CD14-positive monocyte (primary cell): ENCODE results near the gene RAB14. TPM values are rescaled to one million over a fixed set of nuclear protein-coding genes. Genes with fewer than 3 reads are reported as not detected.

Experiments used
- DNase-seq, 3 donors: peaks; one replicate each; pipeline ENCODE4 v3.0.0-alpha.2; 2011 to 2022
- H2AFZ ChIP-seq: 2 replicates; pipeline ENCODE4 v1.6.0; 2012; ENCODE audit warnings: mild to moderate bottlenecking, low read depth, low read length, inconsistent platforms; ENCODE audit not compliant: insufficient read depth, poor library complexity, severe bottlenecking
- H3K27ac ChIP-seq, 2 donors: 1 replicate in 1 of 2; 2 replicates in 1 of 2; pipeline ENCODE4 v1.5.1; 2012 to 2013; ENCODE audit warnings: low read length in 2 of 2, control low read depth in 1 of 2, inconsistent platforms in 1 of 2, low read depth in 1 of 2, mild to moderate bottlenecking in 1 of 2
- H3K27me3 ChIP-seq, 2 donors: one replicate each; pipeline versions ENCODE4 v1.6.0 to v1.6.1; 2011 to 2013; ENCODE audit warnings: low read length in 2 of 2; ENCODE audit not compliant: control insufficient read depth in 2 of 2, insufficient read depth in 2 of 2
- H3K36me3 ChIP-seq, 2 donors: replicated peaks in 1 of 2; 1 replicate in 1 of 2; 2 replicates in 1 of 2; pipeline versions ENCODE4 v1.5.1 to v1.6.1; 2012 to 2013; ENCODE audit warnings: low read length in 2 of 2, control low read depth in 1 of 2, inconsistent platforms in 1 of 2, mild to moderate bottlenecking in 1 of 2; ENCODE audit not compliant: insufficient read depth in 2 of 2, control insufficient read depth in 1 of 2
- H3K4me1 ChIP-seq, 2 donors: 1 replicate in 1 of 2; 2 replicates in 1 of 2; pipeline versions ENCODE4 v1.5.1 to v1.6.1; 2012 to 2013; ENCODE audit warnings: low read length in 2 of 2, control low read depth in 1 of 2, inconsistent platforms in 1 of 2, mild to moderate bottlenecking in 1 of 2, moderate library complexity in 1 of 2; ENCODE audit not compliant: insufficient read depth in 2 of 2, control insufficient read depth in 1 of 2
- H3K4me2 ChIP-seq: replicated peaks from 2 replicates; pipeline ENCODE3; 2012; ENCODE audit warnings: low read length, moderate library complexity, mild to moderate bottlenecking; ENCODE audit not compliant: poor library complexity, severe bottlenecking; ENCODE audit errors: extremely low read depth
- H3K4me3 ChIP-seq, 3 experiments: fragments of 200-600 bp in 1 of 3; sonication (generic) in 1 of 3; replicated peaks in 1 of 3; 1 replicate in 2 of 3; 2 replicates in 1 of 3; pipeline ENCODE4 v1.5.1; 2011 to 2013; ENCODE audit warnings: low read length in 3 of 3, mild to moderate bottlenecking in 3 of 3, control low read depth in 2 of 3, low read depth in 2 of 3, inconsistent platforms in 1 of 3, moderate library complexity in 1 of 3
- H3K79me2 ChIP-seq: 2 replicates; pipeline ENCODE4 v1.6.0; 2012; ENCODE audit warnings: mild to moderate bottlenecking, control low read depth, inconsistent platforms, low read length, moderate library complexity; ENCODE audit not compliant: insufficient read depth
- H3K9ac ChIP-seq: 2 replicates; pipeline ENCODE4 v1.6.0; 2017; ENCODE audit warnings: low read length, mild to moderate bottlenecking; ENCODE audit not compliant: insufficient read depth, poor library complexity, severe bottlenecking
- H3K9me3 ChIP-seq, 2 donors: replicated peaks in 1 of 2; 1 replicate in 1 of 2; 2 replicates in 1 of 2; pipeline versions ENCODE4 v1.5.1 to v1.6.1; 2012 to 2013; ENCODE audit warnings: low read length in 2 of 2, control low read depth in 1 of 2; ENCODE audit not compliant: control insufficient read depth in 1 of 2, insufficient read depth in 1 of 2
- H4K20me1 ChIP-seq: 2 replicates; pipeline ENCODE4 v1.6.0; 2012; ENCODE audit warnings: mild to moderate bottlenecking, low read length, control low read depth, moderate library complexity; ENCODE audit not compliant: insufficient read depth
- H3K27ac Mint-ChIP-seq, 7 donors: one replicate each; pipeline ENCODE4 v1.8.0; 2020; ENCODE audit warnings: mild to moderate bottlenecking in 7 of 7, mixed read lengths in 7 of 7, moderate library complexity in 6 of 7, inconsistent platforms in 2 of 7
- H3K27me3 Mint-ChIP-seq, 3 donors: one replicate each; pipeline ENCODE4 v1.8.0; 2021 to 2022; ENCODE audit warnings: low read depth in 3 of 3, mild to moderate bottlenecking in 3 of 3, mixed read lengths in 3 of 3, moderate library complexity in 3 of 3, inconsistent platforms in 1 of 3
- H3K36me3 Mint-ChIP-seq, 2 donors: one replicate each; pipeline ENCODE4 v1.8.0; 2020; ENCODE audit warnings: mixed read lengths in 2 of 2, inconsistent platforms in 1 of 2, mild to moderate bottlenecking in 1 of 2
- H3K4me1 Mint-ChIP-seq: one replicate; pipeline ENCODE4 v1.8.0; 2020; ENCODE audit warnings: mild to moderate bottlenecking, mixed read lengths
- H3K4me3 Mint-ChIP-seq, 2 donors: one replicate each; pipeline ENCODE4 v1.8.0; 2020; ENCODE audit warnings: mild to moderate bottlenecking in 2 of 2, mixed read lengths in 2 of 2, moderate library complexity in 1 of 2
- H3K9me3 Mint-ChIP-seq, 7 donors: one replicate each; pipeline ENCODE4 v1.8.0; 2020 to 2022; ENCODE audit warnings: mixed read lengths in 7 of 7, mild to moderate bottlenecking in 6 of 7, moderate library complexity in 6 of 7, inconsistent platforms in 2 of 7
- CTCF ChIP-seq: fragments of 200-600 bp; IDR thresholded peaks from one replicate; pipeline ENCODE4 v1.8.0; 2022; ENCODE audit warnings: antibody characterized with exemption, mild to moderate bottlenecking
- WGBS: methylation state at CpG from one replicate; pipeline ENCODE4 v1.1.5; 2013; ENCODE audit warnings: missing lambda C conversion rate; ENCODE audit not compliant: insufficient coverage; 5-methylcytosine and 5-hydroxymethylcytosine counted together
- intact Hi-C, 2 donors: fragments of 100-400 bp; cut with micrococcal nuclease; formaldehyde crosslinking; loops; one replicate each; pipeline versions ENCODE4 v1.15.0 to v1.15.1; 2023
- polyA plus RNA-seq, 3 donors: library from polyadenylated mRNA; depleted of rRNA in 1 of 3; unstranded in 2 of 3; stranded (reverse) in 1 of 3; fragments of 300-500 nt in 2 of 3; fragments of >200 nt in 1 of 3; fragmentation: Illumina TruSeq in 2 of 3; gene quantifications; 1 replicate in 2 of 3; 2 replicates in 1 of 3; pipeline ENCODE4 v1.2.3, GENCODE V29; 2012 to 2021

RAB14 gene
- polyA plus RNA-seq, 3 donors, result 23.1 to 60.0 (median 44.4) TPM

- H3K4me2 ChIP-seq, result no peak overlapping the region
- H4K20me1 ChIP-seq, result peaks cover 12% of the 10 kb centered on the region
- H3K9ac ChIP-seq, result no peak overlapping the region
- H3K79me2 ChIP-seq, result peaks cover 36% of the 10 kb centered on the region
- Mint-ChIP-seq H3K4me3 (no peak overlapping the region), H3K27me3 (no peaks in the 10 kb centered on the region), H3K9me3 (no peaks in the 10 kb centered on the region), H3K4me1 (no peaks in the 10 kb centered on the region), H3K36me3 (peaks cover 87 to 94% of the 10 kb centered on the region in 2 donors), H3K27ac (no peak overlapping the region)
- peaks cover 85 to 99% of the 10 kb centered on the region in 2 donors for H3K36me3 ChIP-seq
- no peak for TF ChIP-seq CTCF
- H3K27me3 ChIP-seq, result no peaks in the 10 kb centered on the region
- no peaks in the 10 kb centered on the region for H3K9me3 ChIP-seq
- no peaks in the 10 kb centered on the region for H3K4me1 ChIP-seq
- no peak overlapping the region for H2AFZ ChIP-seq
- intact Hi-C loops, result no loop called here
- H3K4me3 ChIP-seq, result no peak overlapping the region
- no peak for DNase-seq
- H3K27ac ChIP-seq, result no peak overlapping the region
Measured at GRCh38 chr9:121138561-121138960, 63.1 kb downstream of the RAB14 start.

GRCh38 chr9:121135642-121136041, 66.0 kb downstream of the RAB14 start:
- Mint-ChIP-seq H3K9me3 (no peaks in the 10 kb centered on the region), H3K27me3 (no peaks in the 10 kb centered on the region), H3K4me1 (peaks cover 17% of the 10 kb centered on the region), H3K27ac (peak overlapping the region in 1 of 7 donors; percentile 40), H3K36me3 (peaks cover 78 to 91% of the 10 kb centered on the region in 2 donors), H3K4me3 (no peak overlapping the region)
- Histone ChIP-seq H3K4me3 (no peak overlapping the region), H3K4me1 (no peaks in the 10 kb centered on the region), H4K20me1 (peaks cover 18% of the 10 kb centered on the region), H3K4me2 (no peak overlapping the region), H3K9me3 (no peaks in the 10 kb centered on the region), H3K36me3 (peaks cover 56 to 84% of the 10 kb centered on the region in 2 donors), H2AFZ (no peak overlapping the region), H3K9ac (no peak overlapping the region), H3K79me2 (peaks cover 56% of the 10 kb centered on the region), H3K27ac (no peak overlapping the region), H3K27me3 (no peaks in the 10 kb centered on the region)
- intact Hi-C loops, result no loop called here
- no peak for DNase-seq
- WGBS, result 100% methylated on average over 2 of the region's 2 CpGs
- no peak for TF ChIP-seq CTCF
